MM.1S (cell line): Measurements from ENCODE around the gene TTBK1.

ENCODE experiments used
- EZH2phosphoT487 ChIP-seq: fragments of 300-600 bp; sonication (generic); IDR thresholded peaks from 2 replicates; pipeline ENCODE4 v1.6.1; 2018; ENCODE audit warnings: antibody characterized with exemption, low read length
- TF ChIP-seq, protein P1 (sequence below): fragments of 300-600 bp; sonication (generic); IDR thresholded peaks from 2 replicates; pipeline ENCODE4 v1.5.1; 2016; ENCODE audit warnings: antibody characterized with exemption, low read length, mixed read lengths

DNA sequence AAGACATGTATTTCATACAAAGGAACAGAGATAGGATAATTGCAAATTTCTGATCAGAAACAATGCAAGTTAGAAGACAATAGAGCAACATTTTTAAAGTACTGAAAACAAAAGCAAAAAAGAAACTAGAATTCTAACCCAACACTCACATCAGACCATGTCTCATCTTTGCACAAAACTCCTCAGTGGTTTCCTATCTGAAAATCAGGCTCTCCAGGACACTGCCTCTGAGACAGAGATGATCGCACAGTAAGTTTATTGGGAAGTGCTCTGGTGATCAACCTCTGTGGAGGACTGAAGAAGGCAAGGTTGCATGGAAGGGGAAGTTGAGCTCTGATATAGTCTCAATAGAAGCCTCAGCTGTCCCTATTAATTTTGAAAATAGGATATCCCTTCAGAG is 2.3 kb upstream of the TTBK1 start:
- TF ChIP-seq, protein P1, sequence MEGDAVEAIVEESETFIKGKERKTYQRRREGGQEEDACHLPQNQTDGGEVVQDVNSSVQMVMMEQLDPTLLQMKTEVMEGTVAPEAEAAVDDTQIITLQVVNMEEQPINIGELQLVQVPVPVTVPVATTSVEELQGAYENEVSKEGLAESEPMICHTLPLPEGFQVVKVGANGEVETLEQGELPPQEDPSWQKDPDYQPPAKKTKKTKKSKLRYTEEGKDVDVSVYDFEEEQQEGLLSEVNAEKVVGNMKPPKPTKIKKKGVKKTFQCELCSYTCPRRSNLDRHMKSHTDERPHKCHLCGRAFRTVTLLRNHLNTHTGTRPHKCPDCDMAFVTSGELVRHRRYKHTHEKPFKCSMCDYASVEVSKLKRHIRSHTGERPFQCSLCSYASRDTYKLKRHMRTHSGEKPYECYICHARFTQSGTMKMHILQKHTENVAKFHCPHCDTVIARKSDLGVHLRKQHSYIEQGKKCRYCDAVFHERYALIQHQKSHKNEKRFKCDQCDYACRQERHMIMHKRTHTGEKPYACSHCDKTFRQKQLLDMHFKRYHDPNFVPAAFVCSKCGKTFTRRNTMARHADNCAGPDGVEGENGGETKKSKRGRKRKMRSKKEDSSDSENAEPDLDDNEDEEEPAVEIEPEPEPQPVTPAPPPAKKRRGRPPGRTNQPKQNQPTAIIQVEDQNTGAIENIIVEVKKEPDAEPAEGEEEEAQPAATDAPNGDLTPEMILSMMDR = no peak
- no peak for TF ChIP-seq EZH2phosphoT487
